NCI-H1092 (cell line): Measurements from ENCODE around the gene TMEFF2.

Experiments
- DNase-seq: peaks from one replicate; lab custom pipeline; 2025; lab: John Stamatoyannopoulos, UW

TMEFF2 gene

DNA sequence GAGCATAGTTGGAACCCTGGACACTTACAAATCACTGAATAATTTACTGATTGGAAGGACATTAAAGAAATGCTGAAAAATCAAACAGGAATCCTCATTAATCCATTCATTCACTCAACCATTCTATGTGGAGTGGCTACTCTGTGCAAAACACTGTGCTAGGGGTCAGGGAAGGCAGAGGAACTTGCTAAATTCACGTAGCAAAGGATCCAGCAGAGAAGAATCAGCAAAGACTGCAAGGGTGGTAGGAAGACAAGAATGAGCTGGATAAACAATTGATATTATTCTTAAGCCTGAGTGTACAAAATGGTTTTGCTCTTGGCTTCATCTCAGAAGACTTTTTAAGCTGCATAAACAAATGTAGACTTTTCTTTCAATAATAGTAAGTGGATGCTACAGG is 183.5 kb downstream of the TMEFF2 start:
- DNase-seq, result no peak

DNA sequence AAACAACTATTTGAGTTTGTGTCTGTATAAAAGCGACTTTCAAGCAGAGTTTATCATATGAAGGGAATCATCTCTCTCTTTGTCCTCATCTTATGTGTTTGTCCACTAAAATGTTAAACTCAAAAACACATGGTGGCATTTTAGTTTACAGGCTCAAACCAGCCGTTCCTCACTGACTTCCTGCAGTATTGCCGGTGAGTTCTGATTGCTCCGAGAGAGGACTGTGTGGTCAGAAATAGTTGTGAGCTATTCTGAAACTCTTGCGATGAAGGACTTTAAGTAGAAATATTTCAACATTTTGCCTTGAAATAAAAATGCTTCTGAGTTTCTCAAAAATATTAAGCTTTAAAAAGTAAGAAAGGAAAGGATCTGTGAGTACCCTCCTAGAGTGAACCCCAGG is 184.7 kb downstream of the TMEFF2 start:
- no peak for DNase-seq

DNA sequence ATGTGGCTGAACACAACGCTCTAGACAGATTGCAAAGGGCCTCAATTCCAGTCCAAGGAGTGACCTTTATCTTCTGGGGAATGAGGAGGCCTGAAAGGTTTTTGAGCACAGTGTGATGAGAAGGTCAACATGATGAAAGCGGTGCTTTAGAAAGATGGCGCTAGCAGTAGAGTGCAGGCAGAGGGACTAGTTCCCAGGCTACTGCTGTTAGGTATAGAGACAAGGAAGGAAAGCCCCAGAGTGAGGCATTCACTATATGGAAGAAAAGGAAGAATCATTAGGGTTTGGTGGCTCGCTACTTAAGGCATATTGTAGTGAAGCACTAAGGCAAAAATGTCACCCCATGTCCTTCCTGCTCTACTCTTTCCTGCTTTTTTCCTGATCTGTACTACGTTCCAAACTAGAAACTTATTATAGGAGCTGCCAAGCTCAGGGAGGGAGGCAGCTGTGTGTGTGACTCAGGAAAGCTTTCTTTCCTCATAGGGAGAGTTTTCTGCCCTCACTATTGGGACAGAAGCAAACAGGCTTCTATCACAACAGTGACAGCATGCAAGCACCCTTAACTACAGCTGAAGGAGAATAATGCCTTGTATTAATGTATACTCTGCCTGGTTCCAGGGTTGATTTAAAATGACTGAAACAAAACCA is 187.0 kb downstream of the TMEFF2 start:
- no peak for DNase-seq

DNA sequence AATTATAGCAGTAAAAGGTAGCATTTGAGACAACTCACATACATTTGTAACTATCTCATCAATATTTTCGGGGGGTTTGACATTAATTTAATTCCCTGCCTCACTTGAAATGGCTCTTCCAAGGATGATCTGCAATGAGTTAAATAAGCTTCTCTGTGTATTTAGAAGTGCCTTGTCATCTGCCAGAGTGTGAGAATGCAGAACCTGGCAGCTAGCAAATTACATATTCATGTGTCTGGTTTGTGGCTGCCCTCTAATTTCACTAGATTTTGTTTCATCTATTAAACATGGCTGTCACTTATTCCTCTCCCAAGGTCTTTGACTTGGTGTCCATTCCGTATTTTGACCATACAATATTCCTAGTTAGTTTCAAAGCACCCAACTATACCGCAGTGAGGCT is 189.5 kb downstream of the TMEFF2 start:
- DNase-seq, result no peak

DNA sequence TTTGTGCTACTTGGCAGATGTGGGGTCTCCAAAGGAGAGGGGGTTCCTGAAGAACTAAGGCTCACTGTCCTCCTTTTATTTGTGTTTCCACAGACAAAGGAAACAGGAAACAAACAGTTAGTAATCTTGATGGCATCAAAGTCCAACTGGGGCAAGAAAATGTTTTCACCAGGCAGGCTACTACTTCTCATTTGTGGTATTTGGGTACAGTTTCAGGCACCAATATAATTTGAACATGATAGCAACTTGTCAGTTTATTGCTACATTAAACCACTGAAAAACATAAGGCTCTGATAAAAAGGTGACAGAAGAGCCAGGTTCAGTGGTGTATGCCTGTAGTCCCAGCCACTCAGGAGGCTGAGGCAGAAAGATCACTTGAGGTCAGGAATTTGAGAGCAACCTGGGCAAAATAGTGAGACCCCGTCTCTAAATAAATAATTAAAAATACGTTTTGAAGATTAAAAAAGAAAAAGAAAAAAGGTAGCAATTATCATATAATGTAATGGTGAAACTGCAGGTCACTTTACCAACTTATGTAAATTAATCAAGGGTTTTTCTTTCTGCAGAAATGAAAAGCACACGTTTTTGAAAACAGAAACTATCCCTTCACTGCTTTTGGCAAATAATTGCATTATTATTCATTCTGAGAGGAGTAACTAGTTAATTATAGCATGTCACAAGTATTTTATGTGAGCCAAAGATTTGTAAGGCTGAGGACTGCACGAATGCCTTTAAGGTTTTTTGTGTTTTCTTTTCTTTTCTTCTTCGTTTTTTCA is 190.4 kb downstream of the TMEFF2 start:
- no peak for DNase-seq

DNA sequence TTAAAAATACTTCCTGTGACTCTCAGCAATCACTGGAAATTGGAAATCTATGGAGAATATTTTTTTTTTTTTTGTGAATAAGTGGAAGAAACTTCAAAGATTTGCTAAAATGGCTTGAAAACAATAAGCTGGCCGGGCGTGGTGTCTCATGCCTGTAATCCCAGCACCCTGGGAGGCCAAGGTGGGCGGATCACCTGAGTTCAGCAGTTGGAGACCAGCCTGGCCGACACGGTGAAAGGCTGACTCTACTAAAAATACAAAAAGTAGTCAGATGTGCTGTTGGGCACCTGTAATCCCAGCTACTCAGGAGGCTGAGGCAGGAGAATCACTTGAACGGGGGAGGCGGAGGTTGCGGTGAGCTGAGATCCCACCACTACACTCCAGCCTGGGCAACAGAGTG is 192.3 kb downstream of the TMEFF2 start:
- DNase-seq, result no peak

DNA sequence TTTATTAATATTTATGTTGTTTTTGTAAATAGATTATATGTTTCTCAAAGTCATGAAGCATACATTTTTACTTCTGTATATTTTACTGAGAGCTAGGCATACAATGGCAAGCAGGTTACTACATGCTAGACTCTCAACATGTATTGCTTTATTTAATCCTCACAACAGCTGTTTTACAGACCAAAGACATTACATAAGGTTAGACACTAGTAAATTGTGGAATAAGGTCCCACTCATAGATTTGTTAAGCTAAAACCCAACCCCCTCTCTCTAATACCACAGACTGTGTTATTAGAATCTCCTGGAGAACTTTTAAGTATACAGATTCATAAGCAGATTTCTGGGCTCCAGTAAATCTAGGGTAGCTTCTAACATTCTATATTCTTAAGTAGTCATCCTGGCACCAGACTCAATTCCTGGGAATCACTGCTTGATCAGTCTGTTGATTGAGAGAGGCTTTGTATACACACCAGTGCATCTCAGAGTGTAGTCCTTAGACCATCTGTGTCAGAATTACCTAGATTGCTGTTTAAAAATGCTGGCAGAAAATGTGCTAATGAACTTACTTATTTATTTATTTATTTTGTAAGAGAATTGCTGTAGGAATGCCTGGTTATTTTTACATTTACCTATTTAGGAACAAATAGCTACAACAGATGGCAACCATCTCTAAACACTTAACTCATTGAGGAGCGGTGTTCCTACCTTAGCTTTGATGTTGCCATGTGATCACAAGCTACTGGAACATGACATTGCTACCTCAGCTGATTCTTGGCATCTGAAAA is 194.3 kb downstream of the TMEFF2 start:
- no peak for DNase-seq

DNA sequence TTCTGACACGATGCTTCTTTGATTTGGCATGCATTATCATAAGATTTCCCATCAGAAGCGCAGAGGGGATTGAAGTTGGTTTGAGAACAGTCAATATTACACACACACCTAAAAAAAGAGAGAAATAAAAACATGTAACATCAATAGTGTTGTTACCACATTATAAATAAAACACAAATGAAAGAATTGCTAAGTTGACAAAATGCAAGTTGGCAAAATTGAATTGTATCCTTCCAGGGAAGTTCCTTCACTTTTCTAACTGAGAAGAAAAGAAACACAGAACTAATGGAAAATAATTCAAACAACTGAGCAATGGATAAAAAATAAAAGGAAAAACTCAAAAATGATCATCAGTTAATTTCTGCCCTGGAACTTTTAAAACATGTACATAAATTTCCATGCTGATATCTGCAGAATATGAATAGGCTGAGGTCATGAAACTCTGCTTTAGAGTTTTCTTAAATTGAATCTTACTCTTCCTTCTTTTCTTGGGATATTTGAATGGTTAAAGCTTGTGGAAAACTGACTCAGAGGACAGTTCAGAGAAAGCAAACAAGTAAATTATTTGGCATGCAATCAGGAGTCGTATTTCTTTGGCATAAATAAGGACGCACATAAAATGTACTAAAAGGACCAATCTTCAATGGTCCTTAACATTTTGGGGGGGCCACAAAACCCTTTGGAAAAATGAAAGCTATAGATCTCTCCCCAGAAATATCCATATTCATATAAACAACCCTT is 195.5 kb downstream of the TMEFF2 start:
- DNase-seq, result no peak

DNA sequence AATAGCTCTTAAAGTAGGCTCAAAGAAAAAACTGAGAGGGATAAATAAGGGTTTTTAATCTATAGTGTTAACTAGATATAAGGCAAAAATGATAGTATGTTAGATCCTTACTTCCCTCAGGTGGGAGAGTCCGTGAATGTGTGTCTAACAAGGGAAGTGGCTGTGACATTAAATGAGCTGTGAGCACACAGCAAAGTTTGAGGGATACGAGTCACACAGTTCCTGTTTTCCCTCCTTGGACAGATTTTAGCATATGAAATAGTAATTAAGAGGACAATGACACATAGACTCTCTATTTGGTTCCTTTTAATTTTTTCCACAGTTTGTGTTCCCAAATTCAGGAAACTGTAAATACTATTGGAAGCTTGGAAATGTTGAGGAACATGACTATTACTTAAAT is 199.4 kb downstream of the TMEFF2 start:
- DNase-seq, result no peak

DNA sequence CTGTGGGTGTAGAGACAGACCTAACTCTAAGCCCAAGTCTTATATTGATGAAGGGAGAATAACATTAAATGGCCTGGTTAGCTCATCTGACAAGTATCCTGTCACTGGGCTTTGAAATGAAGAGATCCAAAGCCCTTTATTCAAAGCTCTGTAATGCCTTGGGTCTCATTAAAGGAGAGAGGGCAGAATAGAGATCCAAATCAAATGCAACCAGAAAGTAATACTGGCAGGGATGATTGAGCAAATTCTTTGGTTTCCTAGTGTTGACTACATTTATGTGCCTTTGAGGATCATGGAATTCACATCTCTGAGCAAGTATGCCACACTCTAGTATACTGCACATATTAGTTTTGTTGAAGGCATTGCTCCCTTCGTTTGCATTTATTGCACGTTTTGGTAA is 200.0 kb downstream of the TMEFF2 start:
- no peak for DNase-seq

DNA sequence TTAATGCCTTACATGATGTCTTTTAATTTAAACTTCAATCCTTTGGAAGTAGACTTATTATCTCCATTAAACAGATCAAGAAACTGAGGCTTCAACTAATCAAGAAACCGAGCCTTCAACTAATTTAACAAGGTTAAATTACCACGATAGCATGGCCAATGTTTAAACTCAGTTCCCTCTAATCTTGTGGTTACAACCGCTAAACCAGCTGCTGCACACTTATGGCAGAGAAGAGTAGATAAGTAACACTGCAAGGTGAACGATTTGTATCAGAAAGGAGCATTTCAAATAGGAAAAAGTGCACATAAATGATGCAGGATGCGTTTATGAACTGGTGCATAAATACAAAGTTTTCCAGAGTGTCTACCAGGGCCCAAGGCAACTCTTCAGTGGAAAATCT is 203.3 kb downstream of the TMEFF2 start:
- DNase-seq, result no peak

DNA sequence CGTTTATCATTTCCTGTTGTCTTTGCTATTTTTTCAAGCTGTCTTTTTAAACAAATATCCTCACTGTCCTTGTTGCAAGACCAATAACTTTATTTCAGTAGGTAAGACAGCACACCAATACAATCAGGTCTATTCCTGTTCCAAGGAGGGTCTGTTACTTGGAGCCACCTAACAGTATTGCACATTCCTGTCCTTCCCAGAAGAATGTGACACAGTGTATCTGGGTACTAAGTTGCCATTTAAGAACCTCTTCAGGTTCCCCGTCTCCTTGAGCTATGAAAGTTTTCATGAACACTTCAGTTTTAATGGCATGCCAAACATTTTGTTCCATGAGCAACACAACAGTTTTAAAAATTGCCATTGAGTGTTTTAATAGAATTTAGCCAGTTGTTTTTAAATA is 209.0 kb downstream of the TMEFF2 start:
- no peak for DNase-seq

DNA sequence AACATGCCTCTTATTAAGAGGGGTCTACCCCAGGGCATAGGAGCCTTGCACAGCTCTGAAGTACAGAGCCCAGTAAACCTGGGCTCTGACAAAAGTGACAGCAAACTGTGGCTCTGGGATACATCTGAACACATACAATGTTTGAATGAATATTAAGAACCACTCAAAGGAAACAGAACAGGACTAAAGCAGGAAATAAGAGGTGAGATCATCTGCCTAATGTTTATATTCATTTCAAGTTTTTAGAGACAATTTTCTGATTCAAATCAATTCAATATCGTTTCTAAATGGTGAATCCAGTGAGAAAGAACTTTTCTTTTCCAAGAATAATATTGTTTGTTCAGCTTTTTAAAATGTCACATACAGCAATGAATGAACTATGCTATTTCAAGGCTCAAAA is 211.1 kb downstream of the TMEFF2 start:
- no peak for DNase-seq

DNA sequence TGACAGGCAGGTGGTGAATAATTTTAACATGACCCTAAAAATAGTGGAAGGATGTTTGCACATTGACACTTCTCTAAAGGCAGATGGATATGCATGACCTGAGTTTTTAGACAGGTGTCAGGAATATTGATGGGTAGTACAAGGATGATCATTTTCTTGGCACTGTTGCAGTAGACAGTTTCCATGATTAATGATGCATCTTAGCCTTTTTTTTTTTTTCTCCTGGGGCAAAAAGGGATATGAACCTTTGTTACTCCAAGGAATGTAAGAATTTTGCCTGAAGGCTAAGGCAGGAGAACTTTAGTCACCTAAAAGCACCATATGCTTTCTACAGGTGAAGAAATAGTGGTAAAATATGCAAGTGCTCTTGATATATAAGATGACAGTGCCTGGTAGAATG is 211.5 kb downstream of the TMEFF2 start:
- DNase-seq, result no peak

DNA sequence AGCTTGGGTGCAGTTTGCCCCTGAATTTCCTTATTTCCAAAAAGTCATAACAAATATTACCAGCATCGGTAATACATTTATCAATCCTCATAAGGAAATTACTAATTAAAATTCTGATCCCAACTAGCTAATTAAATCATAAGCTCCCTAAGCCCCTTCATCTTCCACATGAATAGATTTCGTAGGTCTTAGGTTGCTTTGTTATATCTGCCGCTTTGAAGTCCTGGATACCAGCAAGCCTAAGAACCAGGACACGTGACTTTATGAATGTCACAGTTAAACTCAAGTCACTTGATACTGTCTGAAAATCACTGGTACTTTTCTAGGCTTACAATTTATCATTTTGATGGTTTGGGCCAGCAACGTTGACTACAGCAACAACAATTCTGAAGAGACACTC is 213.0 kb downstream of the TMEFF2 start:
- DNase-seq, result no peak

DNA sequence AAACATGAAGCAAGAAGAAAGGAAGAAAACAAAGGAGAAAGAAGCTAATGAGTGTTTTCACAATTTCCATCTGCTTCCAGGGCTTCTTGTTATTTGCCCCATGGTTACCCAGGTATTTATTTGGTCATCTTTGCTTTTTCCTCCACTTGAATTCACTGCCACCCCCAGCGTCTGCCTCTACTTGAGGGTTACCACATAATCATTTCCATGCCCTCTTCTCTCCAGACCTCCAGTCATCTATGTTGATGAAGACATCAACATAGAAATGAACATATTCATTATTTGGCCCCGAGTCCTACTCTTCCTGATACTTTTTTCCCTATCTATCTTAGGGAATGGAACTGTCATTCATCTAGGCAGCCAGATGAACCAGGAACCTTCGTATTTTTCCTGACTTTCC is 214.2 kb downstream of the TMEFF2 start:
- no peak for DNase-seq

DNA sequence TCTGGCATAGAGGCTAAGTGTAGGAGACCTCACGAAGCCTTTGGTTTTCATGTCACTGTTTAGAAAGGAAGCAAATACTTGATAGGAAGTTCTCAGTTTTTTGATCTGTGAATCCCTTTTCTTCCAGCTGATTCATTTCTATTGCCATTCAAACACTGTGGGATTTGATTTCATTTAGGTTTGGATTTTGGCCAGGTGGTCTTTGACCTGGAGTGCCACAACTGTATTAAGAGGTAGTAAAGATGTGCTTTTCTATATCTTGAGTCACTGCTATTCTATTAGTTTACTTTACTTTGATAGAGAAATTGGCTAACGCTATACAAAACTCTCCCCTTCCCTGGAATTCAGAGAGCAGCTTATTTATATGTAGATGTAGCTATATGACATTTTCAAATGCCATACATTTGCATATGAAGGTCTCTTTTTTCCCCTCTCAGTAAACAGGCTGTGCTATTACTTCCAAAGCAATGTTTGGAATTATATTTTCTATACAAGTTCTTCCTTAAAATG is 215.5 kb downstream of the TMEFF2 start:
- DNase-seq, result no peak

DNA sequence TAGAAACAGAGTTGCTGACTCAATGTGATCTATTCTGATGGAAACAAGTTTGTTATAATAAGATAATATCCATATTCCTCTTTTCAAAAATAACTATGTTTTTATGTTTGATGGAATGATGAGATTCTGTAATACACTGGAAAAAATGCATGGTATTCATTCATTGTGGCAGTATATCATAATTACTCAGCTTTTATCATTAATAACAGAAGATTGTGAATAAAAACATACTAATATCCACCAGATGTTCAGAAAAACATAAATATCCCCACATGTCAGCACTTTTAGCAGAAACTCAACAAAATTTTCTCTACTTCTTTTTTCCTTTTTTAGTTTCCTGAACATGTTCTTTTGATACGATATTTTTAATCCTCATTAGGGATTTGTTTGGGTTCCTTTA is 217.0 kb downstream of the TMEFF2 start:
- no peak for DNase-seq

DNA sequence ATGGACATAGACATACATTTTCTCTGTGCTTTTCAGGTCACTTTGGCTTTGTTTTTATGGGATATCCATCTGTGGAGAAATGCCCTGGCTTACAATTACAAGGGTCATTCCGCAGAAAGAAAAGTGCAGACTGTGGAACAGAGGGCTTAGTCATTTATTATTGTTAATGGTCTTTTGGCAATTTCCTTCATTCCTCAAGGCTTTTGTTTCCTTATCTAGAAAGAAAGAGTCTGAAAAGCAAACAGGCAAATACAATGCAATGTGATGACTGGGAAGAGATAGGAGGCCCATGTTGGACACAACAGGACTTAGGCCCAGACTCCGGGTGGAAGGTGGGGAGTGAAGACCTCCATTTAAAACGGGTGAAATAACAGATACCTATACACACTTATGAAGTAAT is 218.3 kb downstream of the TMEFF2 start:
- DNase-seq, result no peak

DNA sequence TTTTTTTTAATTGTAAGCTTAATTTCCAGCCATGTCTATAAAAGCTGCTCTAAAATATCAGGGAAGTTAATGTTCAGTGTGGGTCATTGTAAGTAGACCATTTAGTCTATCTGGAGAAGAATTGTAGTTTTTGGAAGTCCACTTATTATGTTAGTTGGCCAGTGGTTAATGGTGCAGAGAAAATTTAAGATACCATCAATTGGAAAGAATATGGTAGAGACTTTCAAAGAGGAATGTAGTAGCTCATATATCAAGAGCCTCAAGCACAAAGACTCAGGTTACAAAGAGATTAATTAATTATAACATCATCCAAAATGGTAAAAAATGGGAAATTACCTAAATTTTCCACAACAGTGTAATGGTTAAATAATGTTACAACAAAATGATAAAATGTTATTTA is 220.1 kb downstream of the TMEFF2 start:
- DNase-seq, result no peak

DNA sequence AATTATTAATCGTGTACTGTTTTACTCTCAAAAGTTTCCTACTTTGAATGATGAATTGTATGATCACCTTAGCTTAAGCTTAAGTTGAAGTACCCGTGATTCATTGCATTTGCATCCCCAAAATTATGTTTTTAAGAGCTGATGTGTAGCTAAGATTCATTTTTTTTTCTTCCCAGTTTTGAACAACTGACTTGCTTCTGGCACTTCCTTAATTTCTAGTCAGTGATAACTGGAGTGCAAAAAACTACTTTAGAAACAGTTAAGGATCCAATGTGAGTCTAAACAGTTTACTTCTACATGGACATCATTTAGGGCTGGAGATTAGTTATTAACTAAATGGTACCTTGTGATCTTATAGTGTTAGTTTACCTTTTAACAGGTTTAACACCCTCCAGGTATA is 223.9 kb downstream of the TMEFF2 start:
- no peak for DNase-seq

DNA sequence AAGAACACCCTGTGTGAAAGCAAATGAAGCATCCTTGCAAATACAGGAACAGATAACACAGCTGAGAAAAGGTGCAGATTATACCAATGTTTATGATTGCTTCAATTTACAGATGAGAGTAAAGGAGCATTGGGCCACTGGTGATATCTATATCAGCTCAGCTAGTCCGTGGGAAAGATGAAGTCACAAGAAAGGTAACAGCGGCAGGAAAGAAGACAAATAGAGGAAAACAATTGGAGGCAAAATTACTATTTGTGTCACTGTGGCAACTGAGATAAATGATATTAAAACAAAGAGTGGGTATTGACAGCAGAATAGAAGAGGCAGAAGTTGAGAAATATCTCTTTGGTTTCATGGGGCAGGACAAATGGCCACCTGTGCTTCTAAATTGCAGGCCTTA is 226.6 kb downstream of the TMEFF2 start:
- DNase-seq, result no peak
